HepG2 (cell line): ENCODE results near the gene KANSL1. TPM values are rescaled to one million over a fixed set of nuclear protein-coding genes. Genes with fewer than 3 reads are reported as not detected.

ENCODE experiments used
- FOXP1 ChIP-seq, 2 experiments: fragments of 450-650 bp in 1 of 2; IDR thresholded peaks; 2 replicates each; pipeline ENCODE4 v1.6.1; 2017 to 2018; ENCODE audit warnings: antibody characterized with exemption in 1 of 2
- GPN1 ChIP-seq: sonication (generic); formaldehyde crosslinking; IDR thresholded peaks from 2 replicates; pipeline ENCODE4 v1.5.1; 2020; ENCODE audit warnings: missing genetic modification reagents, borderline replicate concordance
- HOXA7 ChIP-seq: sonication (generic); formaldehyde crosslinking; IDR thresholded peaks from 2 replicates; pipeline ENCODE4 v1.8.1; 2022; ENCODE audit warnings: mild to moderate bottlenecking, missing genetic modification reagents, moderate library complexity
- IRX3 ChIP-seq: sonication (generic); formaldehyde crosslinking; IDR thresholded peaks from 2 replicates; pipeline ENCODE4 v1.8.1; 2023; ENCODE audit warnings: mild to moderate bottlenecking, low read depth, missing genetic modification reagents, borderline replicate concordance
- MAX ChIP-seq: IDR thresholded peaks from 2 replicates; pipeline ENCODE4 v1.6.1; 2012; ENCODE audit warnings: inconsistent platforms
- MIER3 ChIP-seq: IDR thresholded peaks from 2 replicates; pipeline ENCODE4 v1.6.1; 2016; ENCODE audit warnings: missing compliant biosample characterization, borderline replicate concordance
- MYNN ChIP-seq: sonication (generic); formaldehyde crosslinking; IDR thresholded peaks from 2 replicates; pipeline ENCODE4 v1.4.0; 2020; ENCODE audit warnings: mild to moderate bottlenecking, low read depth, missing genetic modification reagents
- RCOR2 ChIP-seq: IDR thresholded peaks from 2 replicates; pipeline ENCODE4 v1.6.1; 2016; ENCODE audit warnings: missing biosample characterization, missing genetic modification reagents
- SAP130 ChIP-seq: IDR thresholded peaks from 2 replicates; pipeline ENCODE4 v1.6.1; 2016; ENCODE audit warnings: low read depth
- SIX1 ChIP-seq: sonication (generic); formaldehyde crosslinking; IDR thresholded peaks from 2 replicates; pipeline ENCODE4 v1.4.0; 2020; ENCODE audit warnings: missing genetic modification reagents, borderline replicate concordance
- SMAD9 ChIP-seq: sonication (generic); formaldehyde crosslinking; IDR thresholded peaks from 2 replicates; pipeline ENCODE4 v1.5.1; 2020; ENCODE audit warnings: mild to moderate bottlenecking, missing genetic modification reagents
- ZFP37 ChIP-seq: sonication (generic); formaldehyde crosslinking; IDR thresholded peaks from 2 replicates; pipeline ENCODE4 v1.4.0; 2020; ENCODE audit warnings: missing genetic modification reagents, borderline replicate concordance
- ZFY ChIP-seq: sonication (generic); formaldehyde crosslinking; IDR thresholded peaks from 2 replicates; pipeline ENCODE4 v1.4.0; 2020; ENCODE audit warnings: missing genetic modification reagents
- ZNF264 ChIP-seq: sonication (generic); formaldehyde crosslinking; IDR thresholded peaks from 2 replicates; pipeline ENCODE4 v1.4.0; 2020; ENCODE audit warnings: missing genetic modification reagents
- ZNF331 ChIP-seq: sonication (generic); formaldehyde crosslinking; IDR thresholded peaks from 2 replicates; pipeline ENCODE4 v1.4.0; 2020; ENCODE audit warnings: missing genetic modification reagents
- ZNF563 ChIP-seq: sonication (generic); formaldehyde crosslinking; IDR thresholded peaks from 2 replicates; pipeline ENCODE4 v1.8.0; 2022; ENCODE audit warnings: mild to moderate bottlenecking, moderate library complexity, missing genetic modification reagents
- ZNF7 ChIP-seq: IDR thresholded peaks from 2 replicates; pipeline ENCODE4 v1.6.1; 2016; ENCODE audit warnings: missing biosample characterization, missing genetic modification reagents
- ZNF761 ChIP-seq: sonication (generic); formaldehyde crosslinking; conservative IDR thresholded peaks from 2 replicates; pipeline ENCODE4 v1.4.0; 2020; ENCODE audit warnings: mild to moderate bottlenecking, missing genetic modification reagents
- polyA plus RNA-seq, 8 experiments: library from polyadenylated mRNA; depleted of rRNA in 3 of 8; stranded (reverse) in 7 of 8; unstranded in 1 of 8; fragments of >200 nt; fragmentation: Illumina TruSeq in 4 of 8; extraction: Trizol in 4 of 8; gene quantifications; 2 replicates each; pipeline versions ENCODE4 v1.2.1 to v1.2.3, GENCODE V29; 2011 to 2016; ENCODE audit warnings: low read depth in 4 of 8, missing spikeins in 1 of 8, mixed read lengths in 1 of 8; ENCODE audit not compliant: insufficient read depth in 1 of 8
- total RNA-seq, 5 experiments: library from RNA; depleted of rRNA; stranded (reverse); fragments of >200 nt; fragmentation: Illumina TruSeq; extraction: Trizol; gene quantifications; 2 replicates each; pipeline ENCODE4 v1.2.3, GENCODE V29; 2016; ENCODE audit warnings: low read depth in 1 of 5
- TF ChIP-seq, protein P1 (sequence below): sonication (generic); formaldehyde crosslinking; IDR thresholded peaks from 2 replicates; pipeline ENCODE4 v1.4.0; 2020; ENCODE audit warnings: missing genetic modification reagents
- TF ChIP-seq, protein P2 (sequence below): fragments of 450-650 bp; IDR thresholded peaks from 2 replicates; pipeline ENCODE4 v1.6.1; 2017
- TF ChIP-seq, protein P3 (sequence below): sonication (generic); formaldehyde crosslinking; IDR thresholded peaks from 2 replicates; pipeline ENCODE4 v1.4.0; 2020; ENCODE audit warnings: missing genetic modification reagents

KANSL1 gene
- total and polyA plus RNA-seq, 2 of the 13 experiments (the other 11 are each of a cell fraction or from before 2014, with no cell fraction given), result 24.0 to 59.6 TPM

DNA sequence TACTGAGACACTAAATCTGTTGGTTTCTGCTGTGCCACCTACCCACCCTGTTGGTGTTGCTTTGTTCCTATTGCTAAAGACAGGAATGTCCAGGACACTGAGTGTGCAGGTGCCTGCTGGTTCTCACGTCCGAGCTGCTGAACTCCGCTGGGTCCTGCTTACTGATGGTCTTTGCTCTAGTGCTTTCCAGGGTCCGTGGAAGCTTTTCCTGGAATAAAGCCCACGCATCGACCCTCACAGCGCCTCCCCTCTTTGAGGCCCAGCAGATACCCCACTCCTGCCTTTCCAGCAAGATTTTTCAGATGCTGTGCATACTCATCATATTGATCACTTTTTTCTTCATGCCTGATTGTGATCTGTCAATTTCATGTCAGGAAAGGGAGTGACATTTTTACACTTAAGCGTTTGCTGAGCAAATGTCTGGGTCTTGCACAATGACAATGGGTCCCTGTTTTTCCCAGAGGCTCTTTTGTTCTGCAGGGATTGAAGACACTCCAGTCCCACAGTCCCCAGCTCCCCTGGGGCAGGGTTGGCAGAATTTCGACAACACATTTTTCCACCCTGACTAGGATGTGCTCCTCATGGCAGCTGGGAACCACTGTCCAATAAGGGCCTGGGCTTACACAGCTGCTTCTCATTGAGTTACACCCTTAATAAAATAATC, 179.6 kb downstream of the KANSL1 start (continued):
- 0 out of 2 replicates have a peak, but pooled peaks have one; percentile 18 for TF ChIP-seq SIX1
- TF ChIP-seq ZNF761 (CRISPR knock-in tag), result 0 out of 2 replicates have a peak, but pooled peaks have one; percentile 33
- TF ChIP-seq ZNF331 (CRISPR knock-in tag), result 0 out of 2 replicates have a peak, but pooled peaks have one; percentile 27
- peak; percentile 41; the same call in 1 of the 2 replicates for TF ChIP-seq ZFP37 (CRISPR knock-in tag)
- TF ChIP-seq, protein P1, sequence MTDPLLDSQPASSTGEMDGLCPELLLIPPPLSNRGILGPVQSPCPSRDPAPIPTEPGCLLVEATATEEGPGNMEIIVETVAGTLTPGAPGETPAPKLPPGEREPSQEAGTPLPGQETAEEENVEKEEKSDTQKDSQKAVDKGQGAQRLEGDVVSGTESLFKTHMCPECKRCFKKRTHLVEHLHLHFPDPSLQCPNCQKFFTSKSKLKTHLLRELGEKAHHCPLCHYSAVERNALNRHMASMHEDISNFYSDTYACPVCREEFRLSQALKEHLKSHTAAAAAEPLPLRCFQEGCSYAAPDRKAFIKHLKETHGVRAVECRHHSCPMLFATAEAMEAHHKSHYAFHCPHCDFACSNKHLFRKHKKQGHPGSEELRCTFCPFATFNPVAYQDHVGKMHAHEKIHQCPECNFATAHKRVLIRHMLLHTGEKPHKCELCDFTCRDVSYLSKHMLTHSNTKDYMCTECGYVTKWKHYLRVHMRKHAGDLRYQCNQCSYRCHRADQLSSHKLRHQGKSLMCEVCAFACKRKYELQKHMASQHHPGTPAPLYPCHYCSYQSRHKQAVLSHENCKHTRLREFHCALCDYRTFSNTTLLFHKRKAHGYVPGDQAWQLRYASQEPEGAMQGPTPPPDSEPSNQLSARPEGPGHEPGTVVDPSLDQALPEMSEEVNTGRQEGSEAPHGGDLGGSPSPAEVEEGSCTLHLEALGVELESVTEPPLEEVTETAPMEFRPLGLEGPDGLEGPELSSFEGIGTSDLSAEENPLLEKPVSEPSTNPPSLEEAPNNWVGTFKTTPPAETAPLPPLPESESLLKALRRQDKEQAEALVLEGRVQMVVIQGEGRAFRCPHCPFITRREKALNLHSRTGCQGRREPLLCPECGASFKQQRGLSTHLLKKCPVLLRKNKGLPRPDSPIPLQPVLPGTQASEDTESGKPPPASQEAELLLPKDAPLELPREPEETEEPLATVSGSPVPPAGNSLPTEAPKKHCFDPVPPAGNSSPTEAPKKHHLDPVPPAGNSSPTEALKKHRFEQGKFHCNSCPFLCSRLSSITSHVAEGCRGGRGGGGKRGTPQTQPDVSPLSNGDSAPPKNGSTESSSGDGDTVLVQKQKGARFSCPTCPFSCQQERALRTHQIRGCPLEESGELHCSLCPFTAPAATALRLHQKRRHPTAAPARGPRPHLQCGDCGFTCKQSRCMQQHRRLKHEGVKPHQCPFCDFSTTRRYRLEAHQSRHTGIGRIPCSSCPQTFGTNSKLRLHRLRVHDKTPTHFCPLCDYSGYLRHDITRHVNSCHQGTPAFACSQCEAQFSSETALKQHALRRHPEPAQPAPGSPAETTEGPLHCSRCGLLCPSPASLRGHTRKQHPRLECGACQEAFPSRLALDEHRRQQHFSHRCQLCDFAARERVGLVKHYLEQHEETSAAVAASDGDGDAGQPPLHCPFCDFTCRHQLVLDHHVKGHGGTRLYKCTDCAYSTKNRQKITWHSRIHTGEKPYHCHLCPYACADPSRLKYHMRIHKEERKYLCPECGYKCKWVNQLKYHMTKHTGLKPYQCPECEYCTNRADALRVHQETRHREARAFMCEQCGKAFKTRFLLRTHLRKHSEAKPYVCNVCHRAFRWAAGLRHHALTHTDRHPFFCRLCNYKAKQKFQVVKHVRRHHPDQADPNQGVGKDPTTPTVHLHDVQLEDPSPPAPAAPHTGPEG (CRISPR knock-in tag), result 0 out of 2 replicates have a peak, but pooled peaks have one; percentile 47
- TF ChIP-seq MAX, result peak; percentile 23; the same call in 1 of the 2 replicates
- TF ChIP-seq ZFY (CRISPR knock-in tag), result peak; percentile 40; the same call in 1 of the 2 replicates
- TF ChIP-seq GPN1, result no peak
- TF ChIP-seq MIER3 (CRISPR knock-in tag), result peak; percentile 50; the same call in 1 of the 2 replicates
- TF ChIP-seq HOXA7 (CRISPR knock-in tag), result no peak
- TF ChIP-seq SAP130, result peak; percentile 45
- no peak for TF ChIP-seq SMAD9 (CRISPR knock-in tag)
- no peak for TF ChIP-seq ZNF563 (CRISPR knock-in tag)
- no peak for TF ChIP-seq IRX3 (CRISPR knock-in tag)
- TF ChIP-seq ZNF264 (CRISPR knock-in tag), result 0 out of 2 replicates have a peak, but pooled peaks have one; percentile 53
- TF ChIP-seq, protein P2, sequence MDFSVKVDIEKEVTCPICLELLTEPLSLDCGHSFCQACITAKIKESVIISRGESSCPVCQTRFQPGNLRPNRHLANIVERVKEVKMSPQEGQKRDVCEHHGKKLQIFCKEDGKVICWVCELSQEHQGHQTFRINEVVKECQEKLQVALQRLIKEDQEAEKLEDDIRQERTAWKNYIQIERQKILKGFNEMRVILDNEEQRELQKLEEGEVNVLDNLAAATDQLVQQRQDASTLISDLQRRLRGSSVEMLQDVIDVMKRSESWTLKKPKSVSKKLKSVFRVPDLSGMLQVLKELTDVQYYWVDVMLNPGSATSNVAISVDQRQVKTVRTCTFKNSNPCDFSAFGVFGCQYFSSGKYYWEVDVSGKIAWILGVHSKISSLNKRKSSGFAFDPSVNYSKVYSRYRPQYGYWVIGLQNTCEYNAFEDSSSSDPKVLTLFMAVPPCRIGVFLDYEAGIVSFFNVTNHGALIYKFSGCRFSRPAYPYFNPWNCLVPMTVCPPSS, result no peak
- no peak for TF ChIP-seq MYNN (CRISPR knock-in tag)
- TF ChIP-seq, protein P3, sequence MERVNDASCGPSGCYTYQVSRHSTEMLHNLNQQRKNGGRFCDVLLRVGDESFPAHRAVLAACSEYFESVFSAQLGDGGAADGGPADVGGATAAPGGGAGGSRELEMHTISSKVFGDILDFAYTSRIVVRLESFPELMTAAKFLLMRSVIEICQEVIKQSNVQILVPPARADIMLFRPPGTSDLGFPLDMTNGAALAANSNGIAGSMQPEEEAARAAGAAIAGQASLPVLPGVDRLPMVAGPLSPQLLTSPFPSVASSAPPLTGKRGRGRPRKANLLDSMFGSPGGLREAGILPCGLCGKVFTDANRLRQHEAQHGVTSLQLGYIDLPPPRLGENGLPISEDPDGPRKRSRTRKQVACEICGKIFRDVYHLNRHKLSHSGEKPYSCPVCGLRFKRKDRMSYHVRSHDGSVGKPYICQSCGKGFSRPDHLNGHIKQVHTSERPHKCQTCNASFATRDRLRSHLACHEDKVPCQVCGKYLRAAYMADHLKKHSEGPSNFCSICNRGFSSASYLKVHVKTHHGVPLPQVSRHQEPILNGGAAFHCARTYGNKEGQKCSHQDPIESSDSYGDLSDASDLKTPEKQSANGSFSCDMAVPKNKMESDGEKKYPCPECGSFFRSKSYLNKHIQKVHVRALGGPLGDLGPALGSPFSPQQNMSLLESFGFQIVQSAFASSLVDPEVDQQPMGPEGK (CRISPR knock-in tag), result 0 out of 2 replicates have a peak, but pooled peaks have one; percentile 43
- 0 out of 2 replicates have a peak, but pooled peaks have one; percentile 41 for TF ChIP-seq RCOR2 (CRISPR knock-in tag)
- TF ChIP-seq FOXP1 (IDR thresholded peaks at IDR 0.05), result no peak
- TF ChIP-seq FOXP1 (CRISPR knock-in tag; IDR thresholded peaks at IDR 0.05), result peak; percentile 31; the same call in 1 of the 2 replicates
- no peak for TF ChIP-seq ZNF7 (CRISPR knock-in tag)
